HUES48 (cell line): ENCODE results near the gene TRIM14.

Source experiments
- H3K27ac ChIP-seq: one replicate; pipeline ENCODE4 v1.7.0; 2013; ENCODE audit warnings: low read depth, low read length, inconsistent platforms
- H3K27me3 ChIP-seq: 2 replicates; pipeline ENCODE4 v1.6.1; 2013; ENCODE audit warnings: mild to moderate bottlenecking, low read length; ENCODE audit not compliant: control insufficient read depth, insufficient read depth
- H3K36me3 ChIP-seq: 2 replicates; pipeline ENCODE4 v1.6.1; 2013; ENCODE audit warnings: low read length; ENCODE audit not compliant: control insufficient read depth, insufficient read depth
- H3K4me1 ChIP-seq: 2 replicates; pipeline ENCODE4 v1.6.1; 2013; ENCODE audit warnings: mild to moderate bottlenecking, low read length; ENCODE audit not compliant: control insufficient read depth, insufficient read depth
- H3K4me3 ChIP-seq: 2 replicates; pipeline ENCODE4 v1.5.1; 2013; ENCODE audit warnings: mild to moderate bottlenecking, low read depth, low read length
- H3K9ac ChIP-seq: 2 replicates; pipeline ENCODE4 v1.6.1; 2013; ENCODE audit warnings: mild to moderate bottlenecking, low read depth, low read length, moderate library complexity
- H3K9me3 ChIP-seq: 2 replicates; pipeline ENCODE4 v1.6.1; 2013; ENCODE audit warnings: low read length; ENCODE audit not compliant: control insufficient read depth, insufficient read depth

Gene TRIM14

GRCh38 chr9:98104445-98104881 is 14.6 kb downstream of the TRIM14 start:
- Histone ChIP-seq H3K27ac (no peak overlapping the region), H3K9ac (no peak overlapping the region), H3K4me3 (no peak overlapping the region)

GRCh38 chr9:98101868-98102273 is 17.2 kb downstream of the TRIM14 start:
- Histone ChIP-seq H3K4me3 (no peak overlapping the region), H3K9ac (no peak overlapping the region), H3K9me3 (no peaks in the 10 kb centered on the region), H3K4me1 (no peaks in the 10 kb centered on the region), H3K36me3 (peaks cover 19% of the 10 kb centered on the region), H3K27me3 (no peaks in the 10 kb centered on the region), H3K27ac (no peak overlapping the region)

More at GRCh38 chr9:98104445-98104881, 14.6 kb downstream of the TRIM14 start:
- Histone ChIP-seq H3K4me1 (0 out of 2 replicates have a peak, but pooled peaks cover 2% of the 10 kb centered on the region), H3K36me3 (peaks cover 11% of the 10 kb centered on the region), H3K27me3 (no peaks in the 10 kb centered on the region), H3K9me3 (no peaks in the 10 kb centered on the region)

DNA sequence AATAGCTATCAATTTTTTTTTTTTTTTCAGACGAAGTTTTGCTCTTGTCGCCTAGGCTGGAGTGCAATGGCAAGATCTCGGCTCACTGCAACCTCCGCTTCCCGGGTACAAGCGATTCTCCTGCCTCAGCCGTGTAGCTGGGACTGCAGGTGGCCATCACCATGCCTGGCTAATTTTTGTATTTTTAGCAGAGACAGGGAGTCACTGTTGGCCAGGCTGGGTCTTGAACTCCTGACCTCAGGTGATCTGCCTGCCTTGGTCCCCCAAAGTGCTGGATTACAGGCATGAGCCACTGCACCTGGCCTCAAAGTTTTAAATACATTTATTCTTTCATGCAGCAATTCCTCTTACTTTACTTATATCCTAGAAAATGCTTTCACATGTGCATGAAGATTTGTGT is 17.6 kb downstream of the TRIM14 start:
- Histone ChIP-seq H3K4me1 (no peaks in the 10 kb centered on the region), H3K27ac (no peak overlapping the region), H3K4me3 (no peak overlapping the region), H3K9ac (no peak overlapping the region), H3K9me3 (no peaks in the 10 kb centered on the region), H3K36me3 (peaks cover 19% of the 10 kb centered on the region), H3K27me3 (no peaks in the 10 kb centered on the region)

GRCh38 chr9:98100456-98100855 is 18.6 kb downstream of the TRIM14 start:
- H3K4me1 ChIP-seq = no peaks in the 10 kb centered on the region
- H3K27ac ChIP-seq = no peak overlapping the region
- H3K36me3 ChIP-seq = peaks cover 20% of the 10 kb centered on the region
- no peaks in the 10 kb centered on the region for H3K27me3 ChIP-seq
- no peaks in the 10 kb centered on the region for H3K9me3 ChIP-seq
- H3K9ac ChIP-seq = no peak overlapping the region
- no peak overlapping the region for H3K4me3 ChIP-seq

GRCh38 chr9:98099898-98100297 is 19.1 kb downstream of the TRIM14 start:
- H3K9me3 ChIP-seq = no peaks in the 10 kb centered on the region
- no peaks in the 10 kb centered on the region for H3K27me3 ChIP-seq
- H3K4me3 ChIP-seq = no peak overlapping the region
- H3K36me3 ChIP-seq = peaks cover 26% of the 10 kb centered on the region
- H3K4me1 ChIP-seq = no peaks in the 10 kb centered on the region
- H3K27ac ChIP-seq = no peak overlapping the region
- H3K9ac ChIP-seq = no peak overlapping the region

- Histone ChIP-seq H3K4me1 (no peaks in the 10 kb centered on the region), H3K27ac (no peak overlapping the region)
These were observed 19.7 kb downstream of the TRIM14 start for GRCh38 chr9:98099346-98099745.

GRCh38 chr9:98097836-98098235 is 21.2 kb downstream of the TRIM14 start:
- H3K27ac ChIP-seq = no peak overlapping the region
- H3K27me3 ChIP-seq = no peaks in the 10 kb centered on the region
- H3K9ac ChIP-seq = no peak overlapping the region
- no peaks in the 10 kb centered on the region for H3K9me3 ChIP-seq
- peaks cover 1% of the 10 kb centered on the region; the same call in 1 of the 2 replicates for H3K4me1 ChIP-seq
- H3K4me3 ChIP-seq = no peak overlapping the region
- peaks cover 27% of the 10 kb centered on the region for H3K36me3 ChIP-seq

More at GRCh38 chr9:98099346-98099745, 19.7 kb downstream of the TRIM14 start:
- Histone ChIP-seq H3K9ac (no peak overlapping the region), H3K9me3 (no peaks in the 10 kb centered on the region), H3K27me3 (no peaks in the 10 kb centered on the region), H3K4me3 (no peak overlapping the region), H3K36me3 (peaks cover 27% of the 10 kb centered on the region)

- H3K4me1 ChIP-seq = peaks cover 19% of the 10 kb centered on the region
- no peaks in the 10 kb centered on the region for H3K9me3 ChIP-seq
- no peaks in the 10 kb centered on the region for H3K27me3 ChIP-seq
- no peak overlapping the region for H3K27ac ChIP-seq
- H3K4me3 ChIP-seq = no peak overlapping the region
- H3K36me3 ChIP-seq = peaks cover 27% of the 10 kb centered on the region
- no peak overlapping the region for H3K9ac ChIP-seq
These were observed 22.9 kb downstream of the TRIM14 start for GRCh38 chr9:98096091-98096490.

- Histone ChIP-seq H3K36me3 (peaks cover 27% of the 10 kb centered on the region), H3K4me1 (peaks cover 22% of the 10 kb centered on the region), H3K4me3 (no peak overlapping the region), H3K9ac (no peak overlapping the region), H3K9me3 (no peaks in the 10 kb centered on the region), H3K27me3 (no peaks in the 10 kb centered on the region), H3K27ac (no peak overlapping the region)
These were observed 23.6 kb downstream of the TRIM14 start for GRCh38 chr9:98095401-98095800.

DNA sequence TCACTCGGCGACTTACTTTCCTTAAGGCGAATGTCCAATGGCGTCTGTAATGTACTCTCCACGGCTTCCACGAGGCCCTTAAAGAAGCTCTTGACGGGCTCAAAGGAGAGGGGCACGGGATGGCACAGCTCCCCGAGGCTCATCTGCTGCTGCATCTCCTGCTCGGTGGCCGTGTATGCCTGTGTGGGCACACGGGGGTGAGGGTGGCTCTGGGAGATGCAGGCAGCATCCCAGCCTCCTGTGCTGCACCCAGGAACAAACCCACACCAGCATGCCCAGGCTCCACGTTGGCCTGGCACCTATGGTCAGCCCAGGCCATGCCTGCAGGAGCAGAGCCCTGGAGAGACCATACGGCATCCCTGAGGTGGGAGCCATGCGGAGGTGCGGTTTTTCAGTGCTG is 24.2 kb downstream of the TRIM14 start:
- Histone ChIP-seq H3K9me3 (no peaks in the 10 kb centered on the region), H3K4me1 (peaks cover 27% of the 10 kb centered on the region), H3K36me3 (peaks cover 26% of the 10 kb centered on the region), H3K27ac (no peak overlapping the region), H3K4me3 (no peak overlapping the region), H3K27me3 (no peaks in the 10 kb centered on the region), H3K9ac (no peak overlapping the region)

GRCh38 chr9:98094316-98094715 is 24.7 kb downstream of the TRIM14 start:
- no peak overlapping the region for H3K4me3 ChIP-seq

DNA sequence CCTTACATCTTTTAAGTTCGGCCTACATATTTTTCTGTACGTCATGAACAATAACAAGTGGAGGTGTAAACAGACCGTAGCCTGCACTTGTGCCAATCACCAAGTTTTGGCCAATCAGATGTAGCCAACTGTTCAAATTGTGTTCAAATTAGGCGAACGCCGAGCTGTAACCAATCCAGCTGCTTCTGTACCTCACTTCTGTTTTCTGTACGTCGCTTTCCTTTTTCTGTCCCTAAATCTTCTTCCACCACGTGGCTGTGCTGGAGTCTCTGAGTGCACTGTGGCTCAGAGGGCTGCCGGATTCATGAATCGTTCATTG is 26.4 kb downstream of the TRIM14 start:
- Histone ChIP-seq H3K4me3 (no peak overlapping the region), H3K4me1 (peaks cover 33% of the 10 kb centered on the region), H3K27ac (no peak overlapping the region), H3K27me3 (no peaks in the 10 kb centered on the region), H3K9me3 (no peaks in the 10 kb centered on the region), H3K9ac (no peak overlapping the region), H3K36me3 (peaks cover 14% of the 10 kb centered on the region)

More at GRCh38 chr9:98094316-98094715, 24.7 kb downstream of the TRIM14 start:
- H3K9me3 ChIP-seq = no peaks in the 10 kb centered on the region
- no peaks in the 10 kb centered on the region for H3K27me3 ChIP-seq
- peaks cover 32% of the 10 kb centered on the region for H3K4me1 ChIP-seq
- no peak overlapping the region for H3K27ac ChIP-seq
- H3K36me3 ChIP-seq = peaks cover 21% of the 10 kb centered on the region
- H3K9ac ChIP-seq = no peak overlapping the region
